Measurements from ENCODE around the gene LMX1B.

DNA sequence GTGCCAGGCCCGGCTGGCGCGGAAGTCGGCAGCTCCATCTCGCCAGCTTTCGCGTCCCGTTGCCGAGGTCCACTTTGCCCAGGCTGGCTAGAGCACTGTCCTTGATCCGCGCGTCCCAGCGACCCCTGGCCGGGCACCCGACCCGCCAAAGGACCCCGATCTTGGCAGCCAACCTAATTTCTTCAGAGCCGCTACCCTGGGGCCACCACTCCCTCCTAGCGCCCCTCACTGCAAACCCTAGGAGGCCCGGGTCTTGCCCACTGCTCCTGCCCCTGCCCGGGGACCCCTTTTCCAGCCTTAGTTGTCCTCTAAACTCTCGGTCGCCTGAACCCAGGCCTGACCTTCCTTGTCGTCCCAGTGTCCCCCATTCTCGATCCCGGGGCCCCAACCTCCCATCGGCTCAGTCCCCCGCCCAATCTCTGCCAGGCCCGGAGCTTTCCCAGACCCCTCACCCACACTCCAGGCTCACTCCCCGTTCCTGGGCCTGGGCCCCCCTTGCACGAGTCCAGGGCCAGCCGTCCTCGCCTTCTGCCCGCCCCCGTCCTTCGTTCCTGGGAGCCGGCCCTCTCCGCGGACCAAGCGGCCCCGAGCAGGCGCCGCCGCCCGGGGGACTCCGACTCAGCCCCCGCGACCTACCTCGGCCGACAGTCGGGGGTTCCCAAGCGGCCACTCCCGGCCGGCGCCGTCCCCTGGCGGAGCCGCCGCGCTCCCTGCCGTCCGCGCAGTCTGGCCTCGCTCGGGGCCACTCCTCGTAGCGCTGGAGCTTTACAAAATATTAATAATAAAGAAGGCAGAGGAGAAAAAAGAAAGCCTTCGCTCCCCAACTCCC, 701 bp upstream of the LMX1B start:
- TF ChIP-seq, protein P1, sequence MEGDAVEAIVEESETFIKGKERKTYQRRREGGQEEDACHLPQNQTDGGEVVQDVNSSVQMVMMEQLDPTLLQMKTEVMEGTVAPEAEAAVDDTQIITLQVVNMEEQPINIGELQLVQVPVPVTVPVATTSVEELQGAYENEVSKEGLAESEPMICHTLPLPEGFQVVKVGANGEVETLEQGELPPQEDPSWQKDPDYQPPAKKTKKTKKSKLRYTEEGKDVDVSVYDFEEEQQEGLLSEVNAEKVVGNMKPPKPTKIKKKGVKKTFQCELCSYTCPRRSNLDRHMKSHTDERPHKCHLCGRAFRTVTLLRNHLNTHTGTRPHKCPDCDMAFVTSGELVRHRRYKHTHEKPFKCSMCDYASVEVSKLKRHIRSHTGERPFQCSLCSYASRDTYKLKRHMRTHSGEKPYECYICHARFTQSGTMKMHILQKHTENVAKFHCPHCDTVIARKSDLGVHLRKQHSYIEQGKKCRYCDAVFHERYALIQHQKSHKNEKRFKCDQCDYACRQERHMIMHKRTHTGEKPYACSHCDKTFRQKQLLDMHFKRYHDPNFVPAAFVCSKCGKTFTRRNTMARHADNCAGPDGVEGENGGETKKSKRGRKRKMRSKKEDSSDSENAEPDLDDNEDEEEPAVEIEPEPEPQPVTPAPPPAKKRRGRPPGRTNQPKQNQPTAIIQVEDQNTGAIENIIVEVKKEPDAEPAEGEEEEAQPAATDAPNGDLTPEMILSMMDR (conservative IDR thresholded peaks at IDR 0.05; ENCODE audit: low read depth, low read length) = no peak
- peak; percentile 93 for TF ChIP-seq EZH2 (IDR thresholded peaks at IDR 0.05; ENCODE audit: borderline replicate concordance, low read depth, low read length, poor library complexity, severe bottlenecking)
